HUES6 (cell line): ENCODE data around the gene GOLGA8S.
"Not testable (repeated sequence)": the region's sequence is repeated elsewhere in the genome, so short reads cannot be mapped to it uniquely, and the experiment has no call there.

Source experiments
- H3K27ac ChIP-seq: 2 replicates; pipeline ENCODE4 v1.7.0; 2013; ENCODE audit warnings: low read depth, mild to moderate bottlenecking, low read length, inconsistent platforms
- H3K27me3 ChIP-seq: 2 replicates; pipeline ENCODE4 v1.6.1; 2013; ENCODE audit warnings: low read length; ENCODE audit not compliant: control insufficient read depth, insufficient read depth
- H3K36me3 ChIP-seq: 2 replicates; pipeline ENCODE4 v1.6.1; 2013; ENCODE audit warnings: low read length; ENCODE audit not compliant: control insufficient read depth, insufficient read depth
- H3K4me1 ChIP-seq: 2 replicates; pipeline ENCODE4 v1.6.1; 2013; ENCODE audit warnings: low read length; ENCODE audit not compliant: control insufficient read depth, insufficient read depth
- H3K4me3 ChIP-seq: 2 replicates; pipeline ENCODE4 v1.5.1; 2013; ENCODE audit warnings: low read depth, low read length
- H3K9ac ChIP-seq: one replicate; pipeline ENCODE4 v1.6.1; 2013; ENCODE audit warnings: mild to moderate bottlenecking, low read length
- H3K9me3 ChIP-seq: 2 replicates; pipeline ENCODE4 v1.6.1; 2013; ENCODE audit warnings: low read depth, low read length; ENCODE audit not compliant: control insufficient read depth, insufficient read depth

Gene GOLGA8S

GRCh38 chr15:23398357-23398756 lies 43.8 kb downstream of the GOLGA8S start:
- not testable (repeated sequence) for H3K9ac ChIP-seq, H3K27me3 ChIP-seq, H3K36me3 ChIP-seq, H3K4me3 ChIP-seq, H3K27ac ChIP-seq, H3K4me1 ChIP-seq
- H3K9me3 ChIP-seq = peaks cover 23% of the 10 kb centered on the region; the same call in 1 of the 2 replicates

- not testable (repeated sequence) for H3K27ac ChIP-seq, H3K4me3 ChIP-seq
- peaks cover 24% of the 10 kb centered on the region; the same call in 1 of the 2 replicates for H3K9me3 ChIP-seq
Measured at GRCh38 chr15:23399207-23399606, 44.7 kb downstream of the GOLGA8S start.

GRCh38 chr15:23401627-23402026 lies 47.1 kb downstream of the GOLGA8S start:
- no peaks in the 10 kb centered on the region for H3K27me3 ChIP-seq
- no peak overlapping the region for H3K27ac ChIP-seq
- H3K36me3 ChIP-seq = no peaks in the 10 kb centered on the region
- no peak overlapping the region for H3K4me3 ChIP-seq
- peaks cover 28% of the 10 kb centered on the region for H3K9me3 ChIP-seq
- H3K4me1 ChIP-seq = no peaks in the 10 kb centered on the region
- H3K9ac ChIP-seq = no peak overlapping the region

More at GRCh38 chr15:23399207-23399606, 44.7 kb downstream of the GOLGA8S start:
- H3K27me3 ChIP-seq, H3K36me3 ChIP-seq, H3K9ac ChIP-seq, H3K4me1 ChIP-seq: not testable (repeated sequence)

- Histone ChIP-seq H3K9ac (no peak overlapping the region), H3K4me1 (no peaks in the 10 kb centered on the region), H3K27me3 (no peaks in the 10 kb centered on the region), H3K27ac (no peak overlapping the region), H3K36me3 (no peaks in the 10 kb centered on the region), H3K9me3 (peaks cover 33% of the 10 kb centered on the region), H3K4me3 (no peak overlapping the region)
Measured at GRCh38 chr15:23402140-23402539, 47.6 kb downstream of the GOLGA8S start.

GRCh38 chr15:23402544-23402943 lies 48.0 kb downstream of the GOLGA8S start:
- Histone ChIP-seq H3K9me3 (peaks cover 35% of the 10 kb centered on the region), H3K27me3 (no peaks in the 10 kb centered on the region), H3K4me1 (no peaks in the 10 kb centered on the region)

GRCh38 chr15:23403550-23403949 lies 49.0 kb downstream of the GOLGA8S start:
- no peaks in the 10 kb centered on the region for H3K27me3 ChIP-seq
- H3K9me3 ChIP-seq = peaks cover 30% of the 10 kb centered on the region
- no peak overlapping the region for H3K4me3 ChIP-seq
- H3K4me1 ChIP-seq = no peaks in the 10 kb centered on the region
- no peak overlapping the region for H3K27ac ChIP-seq
- no peak overlapping the region for H3K9ac ChIP-seq
- no peaks in the 10 kb centered on the region for H3K36me3 ChIP-seq

More at GRCh38 chr15:23402544-23402943, 48.0 kb downstream of the GOLGA8S start:
- Histone ChIP-seq H3K27ac (no peak overlapping the region), H3K36me3 (no peaks in the 10 kb centered on the region), H3K9ac (no peak overlapping the region), H3K4me3 (no peak overlapping the region)

GRCh38 chr15:23411841-23412240 lies 57.3 kb downstream of the GOLGA8S start:
- H3K9me3 ChIP-seq = peaks cover 18% of the 10 kb centered on the region; the same call in 1 of the 2 replicates

GRCh38 chr15:23412881-23413600 lies 58.5 kb downstream of the GOLGA8S start:
- H3K9me3 ChIP-seq = peaks cover 13% of the 10 kb centered on the region; the same call in 1 of the 2 replicates

More at GRCh38 chr15:23411841-23412240, 57.3 kb downstream of the GOLGA8S start:
- Histone ChIP-seq H3K27me3 (no peaks in the 10 kb centered on the region), H3K36me3 (no peaks in the 10 kb centered on the region), H3K27ac (no peak overlapping the region), H3K4me1 (no peaks in the 10 kb centered on the region), H3K4me3 (no peak overlapping the region), H3K9ac (no peak overlapping the region)

More at GRCh38 chr15:23412881-23413600, 58.5 kb downstream of the GOLGA8S start:
- H3K9ac ChIP-seq, H3K27ac ChIP-seq, H3K4me1 ChIP-seq, H3K4me3 ChIP-seq, H3K36me3 ChIP-seq, H3K27me3 ChIP-seq: not testable (repeated sequence)
